Activated effector memory CD4-positive, alpha-beta T cell treated with anti-CD3 and anti-CD28 coated beads, Interleukin-2, amount 50 U/mL, for 16 hours (primary cell): ENCODE data around the gene EGFL8.

Experiments used
- DNase-seq: peaks from one replicate; pipeline ENCODE4 v3.0.0-alpha.2; 2020

Gene EGFL8

GRCh38 chr6:32147401-32148132 is 16.8 kb upstream of the EGFL8 start:
- DNase-seq, result no peak

- DNase-seq, result peak; percentile 88
Measured at GRCh38 chr6:32148289-32149091, 15.9 kb upstream of the EGFL8 start.

GRCh38 chr6:32149092-32149755 is 15.2 kb upstream of the EGFL8 start:
- DNase-seq, result no peak

- no peak for DNase-seq
Measured at GRCh38 chr6:32149932-32150870, 14.2 kb upstream of the EGFL8 start.

GRCh38 chr6:32151181-32151862 is 13.1 kb upstream of the EGFL8 start:
- no peak for DNase-seq

- no peak for DNase-seq
Measured at GRCh38 chr6:32151863-32152768, 12.3 kb upstream of the EGFL8 start, which contains the start of gene PRRT1. PRRT1 (minus strand) TSS chr6:32151939; CDS start chr6:32151827, 112 bp downstream.

- no peak for DNase-seq
Measured at GRCh38 chr6:32152769-32153563, 11.4 kb upstream of the EGFL8 start.

- peak; percentile 86 for DNase-seq
Measured at GRCh38 chr6:32153564-32154513, 10.6 kb upstream of the EGFL8 start, which contains the start of gene PPT2. PPT2 (plus strand) TSS chr6:32154141; CDS start chr6:32154595, 454 bp downstream.

- DNase-seq, result peak; percentile 86
Measured at GRCh38 chr6:32154514-32155161, 9.8 kb upstream of the EGFL8 start.

- DNase-seq, result no peak
Measured at GRCh38 chr6:32156891-32157290, 7.5 kb upstream of the EGFL8 start.

GRCh38 chr6:32158052-32158451 is 6.3 kb upstream of the EGFL8 start:
- no peak for DNase-seq

- DNase-seq, result no peak
Measured at GRCh38 chr6:32163559-32164258, 686 bp upstream of the EGFL8 start.

- DNase-seq, result no peak
Measured at GRCh38 chr6:32166411-32167061, 2.1 kb downstream of the EGFL8 start.

- no peak for DNase-seq
Measured at GRCh38 chr6:32167154-32167760, 2.9 kb downstream of the EGFL8 start.

- DNase-seq, result no peak
Measured at GRCh38 chr6:32167761-32168262, 3.4 kb downstream of the EGFL8 start.

GRCh38 chr6:32168350-32168749 is 4.0 kb downstream of the EGFL8 start:
- no peak for DNase-seq
